GM19025 (cell line): Measurements from ENCODE around the gene CHMP4B.

ENCODE experiments used
- ATAC-seq: cut with Tn5 transposase; IDR thresholded peaks from one replicate; pipeline ENCODE4 v1.9.1; 2021; ENCODE audit warnings: mild to moderate bottlenecking, low read depth, moderate library complexity; ENCODE audit not compliant: unreplicated experiment

CHMP4B gene, protein sequence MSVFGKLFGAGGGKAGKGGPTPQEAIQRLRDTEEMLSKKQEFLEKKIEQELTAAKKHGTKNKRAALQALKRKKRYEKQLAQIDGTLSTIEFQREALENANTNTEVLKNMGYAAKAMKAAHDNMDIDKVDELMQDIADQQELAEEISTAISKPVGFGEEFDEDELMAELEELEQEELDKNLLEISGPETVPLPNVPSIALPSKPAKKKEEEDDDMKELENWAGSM

DNA sequence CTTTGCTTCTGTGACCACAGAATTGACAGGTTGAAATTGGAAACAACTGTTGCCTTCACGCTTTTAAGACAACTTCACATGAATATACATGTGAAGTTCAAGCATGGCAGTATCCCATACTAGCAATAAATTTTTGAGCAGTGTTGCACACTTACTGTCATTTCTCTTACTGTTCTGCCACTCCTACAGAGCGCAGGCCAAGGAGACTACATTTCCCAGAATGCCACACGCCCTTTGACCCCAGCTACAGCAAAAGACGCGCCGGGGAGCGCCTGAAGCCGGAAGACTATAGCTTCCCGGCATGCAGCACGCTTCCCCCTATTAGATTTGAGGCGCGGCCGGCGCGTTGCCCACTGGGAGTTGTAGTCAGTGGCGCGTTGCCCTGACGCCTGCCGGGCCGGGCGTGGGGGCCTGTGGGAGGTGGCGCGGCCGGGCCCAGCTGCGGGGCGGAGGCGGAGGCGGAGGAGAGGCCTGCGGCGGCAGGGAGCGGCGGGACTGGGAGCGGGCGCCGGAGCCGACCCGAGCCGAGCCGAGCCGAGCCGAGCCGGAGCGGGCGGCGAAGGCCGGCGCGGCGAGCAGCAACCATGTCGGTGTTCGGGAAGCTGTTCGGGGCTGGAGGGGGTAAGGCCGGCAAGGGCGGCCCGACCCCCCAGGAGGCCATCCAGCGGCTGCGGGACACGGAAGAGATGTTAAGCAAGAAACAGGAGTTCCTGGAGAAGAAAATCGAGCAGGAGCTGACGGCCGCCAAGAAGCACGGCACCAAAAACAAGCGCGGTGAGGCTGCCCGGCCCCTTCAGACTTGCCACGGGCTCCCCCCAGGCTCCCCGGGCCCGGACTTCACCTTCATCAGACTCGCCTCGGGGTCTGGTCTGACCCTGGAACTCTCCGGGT is at the start of gene CHMP4B:
Gene CHMP4B, plus strand, starts transcription at position 464 of the 891 bp plus-strand sequence. Its CDS starts 121 bp downstream, at position 585.
- ATAC-seq = peak; percentile 97

DNA sequence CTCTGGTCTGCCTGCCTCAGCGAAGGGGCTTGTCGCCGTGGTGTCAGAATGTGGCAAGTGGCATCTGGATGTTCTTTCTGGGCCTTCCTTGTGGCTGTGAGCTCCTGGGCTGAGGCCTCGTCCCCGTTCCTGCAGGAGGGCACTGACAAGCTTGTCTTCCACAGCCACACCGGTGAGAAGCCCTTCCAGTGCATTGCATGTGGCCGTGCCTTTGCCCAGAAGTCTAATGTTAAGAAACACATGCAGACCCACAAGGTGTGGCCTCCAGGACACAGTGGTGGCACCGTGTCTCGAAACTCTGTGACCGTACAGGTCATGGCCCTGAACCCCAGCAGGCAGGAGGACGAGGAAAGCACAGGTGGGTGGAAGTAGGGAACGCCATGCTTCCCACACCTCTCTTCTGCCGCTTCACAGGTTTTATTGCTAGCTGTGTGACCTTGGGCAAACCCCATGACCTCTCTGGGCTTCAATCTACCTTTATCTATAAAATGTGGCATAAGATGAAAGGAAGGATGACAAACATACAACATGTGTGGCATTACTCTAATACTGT is 49.4 kb upstream of the CHMP4B start:
- ATAC-seq = no peak

GRCh38 chr20:33765099-33765498 is 46.0 kb upstream of the CHMP4B start:
- no peak for ATAC-seq

DNA sequence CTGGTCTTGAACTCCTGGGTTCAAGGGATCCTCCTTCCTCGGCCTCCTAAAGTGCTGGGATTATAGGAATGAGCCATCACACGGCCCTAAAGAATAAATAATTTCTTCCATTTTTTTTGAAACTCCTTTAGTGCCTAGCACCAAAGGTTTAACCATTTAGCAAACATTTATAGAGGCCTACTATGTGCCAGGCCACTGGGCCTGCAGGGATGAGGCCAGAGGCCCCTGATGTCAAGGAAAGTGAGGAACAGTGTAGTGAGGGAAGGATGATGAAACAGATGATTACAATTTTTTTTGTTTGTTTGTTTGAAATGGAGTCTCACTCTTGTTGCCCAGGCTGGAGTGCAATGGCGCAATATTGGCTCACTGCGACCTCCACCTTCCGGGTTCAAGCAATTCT is 45.6 kb upstream of the CHMP4B start:
- no peak for ATAC-seq

DNA sequence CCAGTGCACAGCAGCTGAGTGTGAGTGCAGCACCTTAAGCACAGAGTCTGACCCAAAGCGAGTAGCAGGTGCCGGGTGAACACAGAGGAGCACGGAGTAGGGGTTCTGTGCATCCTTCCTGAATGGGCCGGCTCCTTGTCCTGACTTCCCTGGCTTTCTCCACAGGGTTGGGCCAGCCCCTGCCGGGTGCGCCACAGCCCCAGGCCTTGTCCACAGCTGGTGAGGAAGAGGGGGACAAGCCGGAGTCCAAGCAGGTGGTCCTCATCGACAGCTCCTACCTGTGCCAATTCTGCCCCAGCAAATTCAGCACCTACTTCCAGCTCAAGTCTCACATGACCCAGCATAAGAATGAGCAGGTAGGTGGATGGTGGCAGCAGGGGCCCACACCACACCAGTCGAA is 44.5 kb upstream of the CHMP4B start:
- ATAC-seq = no peak

GRCh38 chr20:33767777-33768138 is 43.4 kb upstream of the CHMP4B start:
- ATAC-seq = no peak

DNA sequence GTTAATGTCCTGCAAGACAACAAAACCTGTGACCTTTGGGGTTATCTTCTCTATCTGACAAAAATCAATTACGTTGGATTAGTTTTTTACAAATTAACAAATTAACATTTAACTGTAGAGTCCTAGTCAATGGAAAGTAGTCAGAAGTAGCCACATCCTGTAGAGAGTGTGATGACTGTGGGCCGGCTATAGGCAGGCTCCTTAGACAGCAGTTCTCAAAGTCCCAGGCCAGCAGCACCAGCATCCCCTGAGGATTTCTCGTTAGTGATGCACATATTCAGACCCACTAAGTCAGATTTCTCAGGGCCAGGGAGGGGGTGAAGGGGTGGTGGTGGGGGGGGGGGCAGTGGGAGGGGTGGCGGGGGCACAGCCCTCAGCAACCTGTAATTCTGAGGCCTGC is 42.1 kb upstream of the CHMP4B start:
- ATAC-seq = no peak

DNA sequence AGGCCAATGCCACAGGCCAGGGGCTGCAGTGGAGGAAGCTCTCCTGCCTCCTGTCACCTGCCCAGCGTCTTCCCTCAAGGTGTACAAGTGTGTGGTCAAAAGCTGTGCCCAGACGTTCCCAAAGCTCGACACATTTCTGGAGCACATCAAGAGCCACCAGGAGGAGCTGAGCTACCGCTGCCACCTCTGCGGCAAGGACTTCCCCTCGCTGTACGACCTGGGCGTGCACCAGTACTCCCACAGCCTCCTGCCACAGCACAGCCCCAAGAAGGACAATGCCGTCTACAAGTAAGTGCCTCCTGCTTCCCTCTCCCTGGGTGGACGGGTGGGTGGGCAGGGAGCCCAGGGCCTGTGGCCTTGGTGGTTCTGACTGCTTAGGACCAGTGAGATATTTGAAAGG is 41.1 kb upstream of the CHMP4B start:
- no peak for ATAC-seq

DNA sequence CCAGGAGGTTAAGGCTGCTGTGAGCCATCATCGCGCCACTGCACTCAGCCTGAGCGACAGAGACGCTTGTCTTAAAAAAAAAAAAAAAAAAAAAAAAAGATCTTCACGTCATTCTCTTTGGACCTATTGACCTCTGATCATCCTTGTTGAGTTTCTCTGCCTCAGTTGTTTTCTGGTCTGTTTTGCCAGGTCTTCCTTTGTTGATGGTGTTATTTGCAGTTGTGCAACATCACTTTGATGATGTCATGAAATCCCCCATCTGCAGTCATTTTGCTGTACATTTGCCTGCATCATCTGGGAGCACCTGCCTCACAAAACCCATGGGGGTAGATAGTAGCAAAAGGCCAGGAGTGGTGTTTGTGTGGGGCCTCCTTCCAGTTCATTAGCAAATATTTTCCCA is 39.2 kb upstream of the CHMP4B start:
- ATAC-seq = no peak

GRCh38 chr20:33772439-33772838 is 38.7 kb upstream of the CHMP4B start:
- no peak for ATAC-seq

GRCh38 chr20:33773412-33774089 is 37.6 kb upstream of the CHMP4B start:
- ATAC-seq = no peak

- no peak for ATAC-seq
Measured at GRCh38 chr20:33777816-33778215, 33.3 kb upstream of the CHMP4B start.

DNA sequence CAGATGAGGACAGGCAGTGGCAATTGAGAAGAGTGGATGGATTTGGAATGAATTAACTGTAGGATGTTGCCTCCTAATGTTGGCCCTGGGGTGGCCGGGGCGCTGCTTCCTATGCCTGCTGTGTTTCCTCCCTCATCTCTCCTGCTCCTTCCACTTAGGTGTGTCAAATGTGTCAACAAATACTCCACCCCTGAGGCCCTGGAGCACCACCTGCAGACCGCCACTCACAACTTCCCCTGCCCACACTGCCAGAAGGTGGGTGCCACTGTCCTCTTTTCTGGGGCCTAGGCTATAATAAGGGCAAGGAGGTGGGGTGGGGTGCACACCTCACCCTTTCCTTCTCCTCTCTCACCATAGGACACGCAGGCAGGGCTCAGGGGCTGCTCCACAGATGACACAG is 30.0 kb upstream of the CHMP4B start:
- ATAC-seq = no peak

DNA sequence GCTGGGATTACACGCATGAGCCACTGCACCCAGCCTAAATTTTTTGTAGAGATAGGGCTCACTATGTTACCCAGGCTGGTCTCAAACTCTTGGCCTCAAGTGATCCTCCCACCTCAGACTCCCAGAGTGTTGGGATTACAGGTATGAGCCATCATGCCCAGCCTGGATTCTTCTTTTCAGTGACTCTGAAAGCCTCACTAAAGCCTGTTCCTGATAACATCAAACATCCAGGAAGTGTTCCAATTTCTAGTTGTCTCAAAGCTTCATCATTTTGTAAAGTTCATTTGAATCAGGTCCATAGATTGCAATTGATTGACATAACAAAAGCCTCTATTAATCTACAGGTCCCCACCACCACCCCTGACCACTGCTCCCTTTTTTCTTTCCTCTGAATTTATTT is 29.2 kb upstream of the CHMP4B start:
- ATAC-seq = no peak

- ATAC-seq = no peak
Measured at GRCh38 chr20:33783256-33783655, 27.9 kb upstream of the CHMP4B start.

- no peak for ATAC-seq
Measured at GRCh38 chr20:33783818-33784217, 27.3 kb upstream of the CHMP4B start.

DNA sequence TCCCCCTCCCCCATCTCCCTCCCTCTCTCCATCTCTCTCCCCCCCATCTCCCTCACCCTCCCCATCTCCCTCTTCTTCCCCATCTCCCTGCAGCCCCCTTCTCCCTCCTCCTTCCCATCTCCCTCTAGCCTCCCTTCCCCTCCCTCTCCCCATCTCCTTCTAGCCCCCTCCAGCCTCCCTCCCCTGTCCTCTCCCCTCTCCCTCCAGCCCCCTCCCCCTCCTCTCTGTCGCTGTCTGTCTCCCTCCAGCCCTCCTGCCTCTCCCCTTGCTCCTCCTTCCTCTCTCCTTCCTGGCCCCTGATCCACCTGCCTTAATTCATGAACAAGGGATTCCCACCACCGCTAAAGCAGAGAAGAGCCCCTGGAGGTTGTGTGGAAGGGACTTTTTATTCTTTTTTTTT is 26.9 kb upstream of the CHMP4B start:
- no peak for ATAC-seq

- no peak for ATAC-seq
Measured at GRCh38 chr20:33785503-33785902, 25.6 kb upstream of the CHMP4B start.

DNA sequence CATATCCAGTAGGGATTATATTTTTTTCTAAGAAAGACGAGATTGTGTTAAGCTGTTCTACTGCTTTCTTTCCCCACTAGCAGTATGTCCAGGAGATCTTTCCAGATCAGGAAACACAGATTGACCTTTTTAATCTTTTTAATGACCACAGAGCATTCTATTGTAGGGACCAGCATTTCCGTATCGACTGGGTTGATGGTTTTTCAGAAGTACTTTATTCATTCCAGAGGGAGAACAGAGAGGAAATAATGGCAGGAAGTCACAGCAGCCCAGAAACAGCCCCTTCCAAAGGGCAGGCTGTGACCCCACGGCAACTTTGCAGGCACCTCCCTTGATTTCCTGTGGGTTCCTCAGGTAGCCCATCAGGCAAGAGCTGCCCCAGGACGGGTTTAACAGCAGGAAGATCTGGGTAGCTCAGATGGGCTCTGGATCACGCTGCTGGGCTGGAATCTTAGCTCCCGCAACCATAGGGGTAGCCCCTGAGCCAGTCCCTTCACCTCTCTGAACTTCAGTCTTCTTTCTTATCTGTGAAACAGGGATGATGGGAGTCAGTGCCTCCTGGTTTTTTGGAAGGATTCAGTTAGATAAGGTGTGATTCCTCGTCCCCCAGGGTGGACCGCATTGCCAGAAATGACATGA is 23.8 kb upstream of the CHMP4B start:
- ATAC-seq = no peak

- no peak for ATAC-seq
Measured at GRCh38 chr20:33788351-33789049, 22.6 kb upstream of the CHMP4B start.
